Activated CD4-positive, alpha-beta memory T cell treated with anti-CD3 and anti-CD28 coated beads for 36 hours (primary cell): ENCODE data around the gene TMPRSS4. TPM values are rescaled to one million over a fixed set of nuclear protein-coding genes. Genes with fewer than 3 reads are reported as not detected.
A peak's percentile ranks its signal among the peaks of the same experiment; 100 is the strongest.

ENCODE experiments used
- CTCF ChIA-PET: fragments of 350-600 bp; sonication (Branson Sonifier 250); formaldehyde crosslinking; loops from one replicate; lab custom pipeline; 2021; ENCODE audit warnings: antibody characterized with exemption, inconsistent platforms; lab: Charles Lee
- POLR2A ChIA-PET: fragments of 350-600 bp; sonication (Branson Sonifier 250); formaldehyde crosslinking; loops from one replicate; lab custom pipeline; 2021; ENCODE audit warnings: antibody characterized with exemption; lab: Charles Lee
- DNase-seq: peaks from one replicate; pipeline ENCODE4 v3.0.0-alpha.2; 2020
- H3K27ac Mint-ChIP-seq: one replicate; pipeline ENCODE4 v1.8.0; 2021; ENCODE audit warnings: mixed read lengths
- H3K27me3 Mint-ChIP-seq: one replicate; pipeline ENCODE4 v1.8.0; 2021; ENCODE audit warnings: mixed read lengths
- H3K36me3 Mint-ChIP-seq: one replicate; pipeline ENCODE4 v1.8.0; 2021; ENCODE audit warnings: mixed read lengths
- H3K4me1 Mint-ChIP-seq: one replicate; pipeline ENCODE4 v1.8.0; 2021; ENCODE audit warnings: low read depth, mixed read lengths
- H3K4me3 Mint-ChIP-seq: one replicate; pipeline ENCODE4 v1.8.0; 2021; ENCODE audit warnings: mild to moderate bottlenecking, mixed read lengths
- H3K9me3 Mint-ChIP-seq: one replicate; pipeline ENCODE4 v1.8.0; 2021; ENCODE audit warnings: mixed read lengths
- intact Hi-C: fragments of 100-400 bp; cut with micrococcal nuclease; formaldehyde crosslinking; loops from one replicate; pipeline ENCODE4 v1.15.1; 2023
- total RNA-seq, 2 experiments: library from RNA; stranded (reverse); gene quantifications; one replicate each; pipeline ENCODE4 v1.2.3, GENCODE V29; 2021

TMPRSS4 gene
- total RNA-seq, 2 experiments from 2014 or later, result not detected

DNA sequence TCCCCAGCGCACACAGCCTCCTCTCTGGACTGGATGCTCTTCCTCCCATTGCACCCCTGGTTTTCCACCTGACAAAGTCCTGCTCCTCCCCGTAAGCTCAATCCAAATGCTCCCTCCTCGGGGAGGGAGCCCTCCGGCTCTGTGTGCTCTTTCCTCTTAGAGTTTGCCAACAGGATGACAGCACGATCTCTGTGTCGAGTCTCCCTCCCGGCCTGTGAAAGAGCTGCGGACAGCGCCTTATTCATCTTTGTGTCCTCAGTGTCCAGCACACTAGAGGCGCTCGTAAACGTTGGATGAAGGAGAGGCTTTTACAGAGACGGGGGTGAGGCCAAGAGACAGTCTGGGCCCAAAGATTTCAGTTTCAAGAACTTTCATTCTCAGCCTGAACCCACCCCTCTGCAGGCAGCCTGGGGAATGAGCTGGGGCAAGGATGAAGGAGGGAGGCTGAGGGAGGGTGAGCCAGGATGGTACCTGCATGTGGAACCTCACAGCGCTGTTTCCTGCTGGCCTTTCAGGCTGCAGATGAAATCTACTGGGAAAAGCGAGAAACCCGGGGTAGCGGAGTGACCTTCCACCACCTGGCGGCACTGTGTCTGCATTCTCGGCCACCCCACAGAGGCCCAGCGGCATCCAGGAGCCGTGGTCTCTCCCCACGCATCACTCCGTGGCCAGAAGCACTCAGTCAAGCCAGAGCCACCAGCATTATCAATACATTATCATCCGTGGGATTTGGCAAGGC lies 8.5 kb upstream of the TMPRSS4 start:
- intact Hi-C loops, result no loop called here
- DNase-seq, result no peak
- H3K4me1 Mint-ChIP-seq, result no peaks in the 10 kb centered on the region
- no peak overlapping the region for H3K27ac Mint-ChIP-seq
- ChIA-PET CTCF (no interaction called here), POLR2A (no interaction called here)
- H3K27me3 Mint-ChIP-seq, result peaks cover 3% of the 10 kb centered on the region
- no peaks in the 10 kb centered on the region for H3K9me3 Mint-ChIP-seq
- no peaks in the 10 kb centered on the region for H3K36me3 Mint-ChIP-seq
- no peak overlapping the region for H3K4me3 Mint-ChIP-seq

DNA sequence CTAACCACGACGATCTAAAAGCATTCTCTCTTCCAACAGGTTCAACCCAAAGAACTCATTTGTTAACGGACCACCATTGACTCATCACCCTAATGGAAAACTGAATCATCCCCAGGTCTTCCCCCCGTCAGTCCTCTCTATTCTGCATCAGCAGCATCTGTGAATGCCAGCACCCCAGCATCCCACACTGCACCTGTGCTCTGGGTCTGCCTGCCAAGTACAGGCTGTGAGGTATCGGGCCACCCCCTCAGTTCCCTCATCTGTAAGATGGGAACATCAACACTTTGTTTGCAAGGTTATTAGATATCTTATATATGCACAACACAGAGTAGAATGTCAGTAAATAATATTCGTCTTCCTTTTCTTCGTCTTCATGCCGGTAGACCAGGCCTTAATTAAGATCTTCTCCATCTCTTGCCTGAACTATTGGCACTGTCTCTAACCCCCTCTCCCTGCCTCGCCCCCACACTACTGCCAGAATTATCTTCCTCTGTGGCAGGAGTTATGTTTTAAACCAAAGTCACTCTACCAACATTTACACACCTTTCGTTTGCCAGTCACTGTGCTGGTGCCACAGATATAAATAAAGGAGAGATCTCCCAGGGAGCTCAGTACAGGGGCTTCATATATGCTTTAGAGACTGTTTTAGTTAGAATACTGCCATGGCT lies 7.8 kb upstream of the TMPRSS4 start:
- Mint-ChIP-seq H3K4me3 (no peak overlapping the region), H3K27me3 (peaks cover 3% of the 10 kb centered on the region)
- CTCF ChIA-PET, result no interaction called here

DNA sequence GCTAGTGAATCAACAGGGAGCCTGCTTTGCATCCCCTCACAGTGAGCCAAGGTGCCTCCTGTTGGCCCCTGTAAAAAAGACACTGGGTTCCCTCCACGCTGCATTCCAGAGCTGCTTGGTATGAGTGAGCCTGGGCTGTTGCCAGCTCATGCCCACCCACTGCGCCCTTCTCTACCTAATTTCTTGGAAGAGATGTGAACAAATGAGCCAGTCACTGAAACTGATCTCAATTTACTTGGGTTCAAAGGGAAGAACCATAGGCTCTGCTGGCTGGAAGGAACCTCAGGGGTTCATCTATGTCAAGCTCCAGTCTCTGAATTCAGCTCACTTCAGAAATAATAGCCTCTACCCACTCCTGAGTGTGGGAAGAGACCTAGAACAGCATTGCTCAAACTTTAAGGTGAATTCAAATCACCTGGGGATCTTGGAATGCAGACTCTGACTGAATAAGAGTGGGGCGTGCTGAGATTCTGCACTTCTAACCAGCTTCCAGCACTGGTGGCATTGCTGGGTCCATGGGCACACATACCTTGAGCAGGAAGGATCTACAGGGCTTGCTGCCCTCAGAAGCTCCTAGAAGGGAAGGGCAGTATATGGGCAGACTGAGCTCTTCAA lies 5.4 kb upstream of the TMPRSS4 start:
- H3K9me3 Mint-ChIP-seq, result no peaks in the 10 kb centered on the region
- H3K27ac Mint-ChIP-seq, result no peak overlapping the region
- peaks cover 3% of the 10 kb centered on the region for H3K27me3 Mint-ChIP-seq
- DNase-seq, result no peak
- no peaks in the 10 kb centered on the region for H3K36me3 Mint-ChIP-seq
- intact Hi-C loops, result no loop called here
- H3K4me1 Mint-ChIP-seq, result no peaks in the 10 kb centered on the region
- ChIA-PET POLR2A (no interaction called here), CTCF (interaction anchor here (1.2 kb wide), 1 partner anchor 69 kb away, joined by 3 read pairs; no protein-coding TSS in a partner anchor)
- no peak overlapping the region for H3K4me3 Mint-ChIP-seq

More for the DNA sequence above, 7.8 kb upstream of the TMPRSS4 start:
- intact Hi-C loops, result no loop called here
- no peaks in the 10 kb centered on the region for H3K4me1 Mint-ChIP-seq
- no peaks in the 10 kb centered on the region for H3K9me3 Mint-ChIP-seq
- POLR2A ChIA-PET, result no interaction called here
- no peak for DNase-seq
- no peak overlapping the region for H3K27ac Mint-ChIP-seq
- no peaks in the 10 kb centered on the region for H3K36me3 Mint-ChIP-seq

DNA sequence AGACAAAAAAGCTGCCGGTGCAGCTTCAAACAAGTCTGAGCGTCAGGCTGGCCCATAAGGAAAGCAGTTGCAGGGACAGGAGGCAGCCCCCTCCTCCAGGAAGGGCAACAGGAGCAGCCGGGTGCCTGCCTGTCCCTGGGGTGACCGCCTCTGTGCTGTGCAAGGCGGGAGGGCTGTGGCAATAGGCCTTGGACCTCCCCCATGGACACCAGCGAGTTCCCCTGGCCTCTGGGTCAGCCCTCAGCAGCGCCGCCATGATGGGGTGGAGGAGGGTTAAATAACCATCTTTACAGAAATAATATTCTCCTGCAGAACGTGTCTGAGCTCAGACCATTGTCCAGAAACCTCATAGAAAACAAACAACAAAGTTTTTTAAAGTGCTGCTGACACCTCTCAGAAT lies 3.3 kb upstream of the TMPRSS4 start:
- no peak for DNase-seq
- Mint-ChIP-seq H3K27me3 (peaks cover 4% of the 10 kb centered on the region), H3K9me3 (no peaks in the 10 kb centered on the region), H3K4me1 (no peaks in the 10 kb centered on the region), H3K36me3 (no peaks in the 10 kb centered on the region), H3K4me3 (no peak overlapping the region), H3K27ac (no peak overlapping the region)
- ChIA-PET POLR2A (no interaction called here), CTCF (interaction anchor here (1.4 to 1.7 kb wide), 2 partner anchors 20 to 266 kb away, joined by 6 to 7 read pairs; no protein-coding TSS in a partner anchor)
- intact Hi-C loops, result no loop called here

DNA sequence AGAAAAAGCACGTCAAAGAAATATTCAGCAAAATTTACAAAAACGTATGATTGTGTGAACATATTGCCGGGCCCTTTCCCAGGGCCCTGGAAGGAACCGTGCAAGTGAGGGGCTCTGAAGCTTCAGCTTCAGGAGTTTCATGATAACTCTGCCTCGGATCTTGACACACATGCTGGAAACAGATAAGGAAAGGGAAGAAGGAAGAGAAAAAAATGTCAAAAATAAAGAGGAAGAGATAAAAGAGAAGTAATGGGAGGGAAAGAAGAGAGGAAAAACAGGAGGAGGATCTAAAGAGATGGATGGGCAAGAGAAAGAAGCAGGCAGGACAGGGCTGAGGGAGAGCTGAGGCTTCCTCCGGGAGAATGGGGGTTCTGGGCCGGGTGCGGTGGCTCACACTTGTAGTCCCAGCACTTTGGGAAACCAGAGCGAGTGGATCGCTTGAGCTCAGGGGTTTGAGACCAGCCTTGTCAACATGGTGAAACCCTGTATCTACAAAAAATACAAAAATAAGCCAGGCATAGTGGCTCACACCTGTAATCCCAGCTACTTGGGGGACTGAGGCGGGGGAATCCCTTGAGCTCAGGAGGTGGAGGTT lies 2.7 kb upstream of the TMPRSS4 start:
- no peak overlapping the region for H3K4me3 Mint-ChIP-seq
- no peak for DNase-seq
- H3K9me3 Mint-ChIP-seq, result no peaks in the 10 kb centered on the region
- CTCF ChIA-PET, result interaction anchor here (1.2 kb wide), 1 partner anchor 230 kb away, joined by 3 read pairs; no protein-coding TSS in a partner anchor
- no peaks in the 10 kb centered on the region for H3K4me1 Mint-ChIP-seq
- no peak overlapping the region for H3K27ac Mint-ChIP-seq
- intact Hi-C loops, result no loop called here
- H3K36me3 Mint-ChIP-seq, result no peaks in the 10 kb centered on the region
- H3K27me3 Mint-ChIP-seq, result peaks cover 4% of the 10 kb centered on the region
- POLR2A ChIA-PET, result no interaction called here

DNA sequence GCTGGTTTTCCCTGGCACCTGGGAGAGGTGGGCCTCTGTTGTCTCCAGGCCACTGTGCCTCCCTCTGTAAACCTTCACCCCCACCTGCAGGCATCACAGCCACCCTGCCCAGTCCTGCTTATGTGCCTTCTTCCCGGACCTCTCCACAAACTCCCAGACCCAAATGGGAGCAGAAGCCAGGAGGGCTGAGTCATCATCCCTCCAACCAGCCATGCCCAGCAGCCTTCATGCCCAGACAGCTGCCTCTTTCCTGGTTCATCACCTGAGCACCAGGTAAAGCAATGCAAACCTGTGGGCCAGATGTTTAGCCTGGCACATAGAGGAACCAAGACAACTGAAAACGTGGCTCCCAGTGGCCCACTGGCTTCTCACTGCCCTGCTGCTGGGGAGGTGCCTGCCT lies 2.1 kb upstream of the TMPRSS4 start:
- no peak for DNase-seq
- no peak overlapping the region for H3K27ac Mint-ChIP-seq
- ChIA-PET POLR2A (no interaction called here), CTCF (interaction anchor here (1.2 kb wide), 1 partner anchor 230 kb away, joined by 3 read pairs; no protein-coding TSS in a partner anchor)
- H3K4me1 Mint-ChIP-seq, result no peaks in the 10 kb centered on the region
- no peaks in the 10 kb centered on the region for H3K36me3 Mint-ChIP-seq
- H3K4me3 Mint-ChIP-seq, result no peak overlapping the region
- intact Hi-C loops, result no loop called here
- H3K27me3 Mint-ChIP-seq, result peaks cover 4% of the 10 kb centered on the region
- no peaks in the 10 kb centered on the region for H3K9me3 Mint-ChIP-seq

DNA sequence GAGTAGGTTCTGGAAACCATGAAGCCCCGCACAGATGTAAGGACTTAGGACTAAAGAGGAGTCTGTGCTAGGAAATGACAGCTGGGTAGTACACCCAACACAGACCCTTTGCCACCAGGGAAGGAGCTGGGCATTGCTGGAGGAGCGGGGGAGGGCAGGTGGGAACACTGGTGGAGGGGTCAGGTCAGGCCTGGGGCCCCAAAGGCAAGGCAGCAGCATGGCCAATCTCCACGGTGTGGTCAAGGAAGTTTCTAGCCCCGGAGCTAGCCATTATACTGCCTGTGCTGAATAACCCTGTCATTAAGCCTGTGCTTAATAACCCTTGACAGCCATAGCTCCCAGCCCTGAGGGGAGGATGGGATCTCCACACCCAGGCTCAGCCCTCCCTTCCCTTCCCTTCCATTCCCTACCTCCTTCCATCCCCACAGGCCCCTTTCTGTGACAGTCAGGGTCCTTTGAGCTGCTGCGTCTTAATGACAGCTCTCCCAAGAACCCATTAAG lies 2.1 kb downstream of the TMPRSS4 start:
- Mint-ChIP-seq H3K27me3 (peaks cover 7% of the 10 kb centered on the region), H3K4me1 (no peaks in the 10 kb centered on the region), H3K36me3 (no peaks in the 10 kb centered on the region), H3K4me3 (no peak overlapping the region), H3K9me3 (no peaks in the 10 kb centered on the region), H3K27ac (no peak overlapping the region)
- intact Hi-C loops, result no loop called here
- DNase-seq, result no peak
- POLR2A ChIA-PET, result no interaction called here
- CTCF ChIA-PET, result interaction anchor here (0.8 to 1.6 kb wide), 4 partner anchors 26 to 271 kb away, joined by 3 read pairs; no protein-coding TSS in a partner anchor

DNA sequence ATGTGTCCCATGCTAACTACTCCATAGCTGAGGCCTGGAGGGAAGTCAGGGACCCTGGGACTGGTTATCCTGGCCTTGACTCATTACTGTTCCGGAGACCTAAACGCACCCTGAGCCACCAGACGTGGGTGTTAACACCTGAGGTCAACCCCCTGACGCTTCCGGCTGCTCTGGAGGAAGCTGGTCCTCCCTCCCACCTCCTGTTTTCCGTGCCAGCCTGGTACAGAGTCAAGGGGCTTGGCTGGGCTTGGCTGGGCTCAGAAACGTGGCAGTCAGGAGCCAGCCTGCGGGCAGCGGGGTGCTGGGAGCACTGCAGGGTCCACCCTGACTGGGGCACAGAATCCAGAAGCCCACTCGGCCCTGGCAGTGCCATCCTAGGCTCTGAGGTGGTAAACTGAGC lies 2.6 kb downstream of the TMPRSS4 start:
- ChIA-PET CTCF (interaction anchor here (0.8 to 1.6 kb wide), 3 partner anchors 26 to 133 kb away, joined by 3 read pairs; no protein-coding TSS in a partner anchor), POLR2A (no interaction called here)
- Mint-ChIP-seq H3K36me3 (no peaks in the 10 kb centered on the region), H3K4me3 (no peak overlapping the region), H3K4me1 (no peaks in the 10 kb centered on the region), H3K27ac (no peak overlapping the region), H3K9me3 (no peaks in the 10 kb centered on the region), H3K27me3 (peaks cover 7% of the 10 kb centered on the region)
- peak; percentile 22 for DNase-seq
- intact Hi-C loops, result no loop called here

DNA sequence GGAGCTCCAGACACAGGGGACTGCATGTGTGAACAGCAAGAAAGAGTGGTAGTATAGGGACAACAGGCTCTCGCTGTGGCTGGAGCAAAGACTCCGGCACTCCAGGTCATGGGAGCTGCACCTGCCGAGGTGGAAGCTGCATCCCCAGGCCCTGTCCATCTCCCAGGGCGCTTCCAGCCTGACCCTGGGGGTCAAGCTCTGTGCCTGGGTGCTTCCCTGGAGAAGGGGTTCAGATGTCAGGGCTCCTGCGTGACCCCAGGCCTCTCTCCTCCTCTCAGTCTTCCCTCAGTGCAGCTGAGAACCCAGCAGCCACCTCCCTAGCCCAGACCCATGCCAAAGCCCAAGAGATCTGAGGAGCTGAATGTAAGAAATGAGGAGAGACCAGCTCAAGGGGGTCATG lies 3.4 kb downstream of the TMPRSS4 start:
- H3K4me1 Mint-ChIP-seq, result no peaks in the 10 kb centered on the region
- H3K27ac Mint-ChIP-seq, result no peak overlapping the region
- intact Hi-C loops, result no loop called here
- H3K36me3 Mint-ChIP-seq, result no peaks in the 10 kb centered on the region
- POLR2A ChIA-PET, result no interaction called here
- H3K4me3 Mint-ChIP-seq, result no peak overlapping the region
- H3K9me3 Mint-ChIP-seq, result no peaks in the 10 kb centered on the region
- CTCF ChIA-PET, result interaction anchor here (1.6 kb wide), 1 partner anchor 134 kb away, joined by 3 read pairs; no protein-coding TSS in a partner anchor
- DNase-seq, result no peak
- peaks cover 7% of the 10 kb centered on the region for H3K27me3 Mint-ChIP-seq

DNA sequence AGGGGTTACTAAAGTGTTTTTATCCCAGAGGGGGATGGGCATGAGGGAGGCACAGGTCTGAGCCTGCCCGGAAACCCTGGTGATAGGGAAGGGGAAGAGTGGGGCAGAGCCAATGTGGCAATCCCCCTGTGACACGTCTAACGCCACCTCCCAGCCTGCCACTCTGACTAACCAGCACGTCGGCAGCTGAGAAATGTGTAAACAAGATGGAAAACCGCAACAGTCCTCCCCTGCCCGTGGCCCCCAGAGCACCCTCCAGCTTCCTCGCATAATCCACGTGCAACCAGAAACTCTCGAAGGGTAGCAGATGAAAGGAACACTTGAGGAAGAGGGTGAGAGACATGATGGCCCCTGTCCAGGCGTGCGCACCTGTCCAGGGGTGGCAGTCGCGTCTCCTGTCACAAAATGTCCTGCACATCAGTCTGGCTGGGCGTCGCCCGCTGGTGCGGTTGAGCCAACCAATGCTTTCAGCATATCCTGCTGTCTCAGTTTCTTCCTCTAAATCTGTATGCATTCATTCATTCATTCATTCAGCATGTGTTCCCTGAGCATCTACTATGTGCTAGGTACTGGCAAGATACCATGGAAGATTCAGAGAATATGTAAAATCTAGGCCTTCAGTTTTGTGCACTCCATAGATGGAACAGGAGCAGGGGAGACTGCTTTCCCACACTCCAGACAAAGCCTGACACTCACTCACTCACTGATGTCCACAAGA lies 4.5 kb downstream of the TMPRSS4 start:
- intact Hi-C loops, result no loop called here
- DNase-seq, result no peak
- CTCF ChIA-PET, result no interaction called here
- Mint-ChIP-seq H3K9me3 (peaks cover 4% of the 10 kb centered on the region), H3K4me3 (no peak overlapping the region), H3K36me3 (peaks cover under 1% of the 10 kb centered on the region), H3K27ac (no peak overlapping the region), H3K27me3 (peaks cover 7% of the 10 kb centered on the region), H3K4me1 (no peaks in the 10 kb centered on the region)
- POLR2A ChIA-PET, result no interaction called here

DNA sequence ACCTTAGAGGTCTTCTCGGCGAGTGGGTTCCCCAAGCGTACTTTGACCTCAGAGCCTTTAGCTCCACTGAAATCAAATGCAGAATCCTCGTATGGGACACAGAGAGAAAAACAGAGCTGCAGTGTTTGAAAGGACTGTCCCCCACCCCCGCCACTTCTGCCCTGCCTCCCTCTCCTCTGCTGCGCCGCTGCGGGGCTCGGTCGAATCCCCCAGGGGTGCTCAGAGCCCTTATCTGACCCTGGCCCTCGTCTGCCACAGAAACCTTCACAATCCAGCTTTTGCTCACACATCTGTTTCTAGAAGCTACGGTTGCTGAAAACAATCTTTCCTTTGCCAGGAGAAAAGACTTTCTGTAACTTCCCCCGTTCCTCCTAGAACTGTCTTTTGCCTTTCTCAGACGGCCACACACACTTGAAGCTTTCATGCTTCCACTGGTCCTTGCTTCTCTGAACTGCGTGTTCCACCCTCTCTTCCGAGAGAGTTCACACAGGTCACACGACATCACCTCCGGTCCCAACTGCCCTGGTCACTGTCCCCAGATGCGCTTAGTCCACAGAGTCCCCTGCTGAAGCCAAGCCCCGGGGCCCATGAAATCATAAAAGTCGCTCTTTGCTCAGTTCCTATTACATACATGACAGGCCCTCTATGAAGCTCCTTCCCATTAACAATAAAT lies 6.1 kb downstream of the TMPRSS4 start:
- Mint-ChIP-seq H3K9me3 (peaks cover 20% of the 10 kb centered on the region), H3K27me3 (peaks cover 7% of the 10 kb centered on the region), H3K4me1 (no peaks in the 10 kb centered on the region), H3K36me3 (peaks cover 2% of the 10 kb centered on the region), H3K4me3 (no peak overlapping the region), H3K27ac (no peak overlapping the region)
- no peak for DNase-seq
- CTCF ChIA-PET, result interaction anchor here (1.0 kb wide), 1 partner anchor 89 kb away, joined by 3 read pairs; no protein-coding TSS in a partner anchor
- intact Hi-C loops, result no loop called here
- POLR2A ChIA-PET, result no interaction called here
